Measurements from ENCODE around the gene KDM4B.

KDM4B gene

GRCh38 chr19:5035105-5035761 lies 66.3 kb downstream of the KDM4B start:
- no peak for DNase-seq (ENCODE audit: low read depth)

GRCh38 chr19:5035793-5036697 lies 67.1 kb downstream of the KDM4B start:
- DNase-seq (ENCODE audit: low read depth), result no peak

GRCh38 chr19:5036698-5037563 lies 68.0 kb downstream of the KDM4B start:
- DNase-seq (ENCODE audit: low read depth), result no peak

- DNase-seq (ENCODE audit: low read depth), result no peak
These were observed 69.0 kb downstream of the KDM4B start for GRCh38 chr19:5037936-5038335.

GRCh38 chr19:5038631-5039271 lies 69.8 kb downstream of the KDM4B start:
- DNase-seq (ENCODE audit: low read depth), result no peak

GRCh38 chr19:5039642-5040543 lies 71.0 kb downstream of the KDM4B start:
- DNase-seq (ENCODE audit: low read depth), result no peak

- no peak for DNase-seq (ENCODE audit: low read depth)
These were observed 71.7 kb downstream of the KDM4B start for GRCh38 chr19:5040544-5041167.

- DNase-seq (ENCODE audit: low read depth), result no peak
These were observed 72.4 kb downstream of the KDM4B start for GRCh38 chr19:5041168-5041912.

- no peak for DNase-seq (ENCODE audit: low read depth)
These were observed 72.9 kb downstream of the KDM4B start for GRCh38 chr19:5041913-5042187.

- DNase-seq (ENCODE audit: low read depth), result no peak
These were observed 73.6 kb downstream of the KDM4B start for GRCh38 chr19:5042556-5042955.

GRCh38 chr19:5045029-5045428 lies 76.1 kb downstream of the KDM4B start:
- no peak for DNase-seq (ENCODE audit: low read depth)

GRCh38 chr19:5045956-5046338 lies 77.0 kb downstream of the KDM4B start:
- DNase-seq (ENCODE audit: low read depth), result no peak

- DNase-seq (ENCODE audit: low read depth), result no peak
These were observed 77.6 kb downstream of the KDM4B start for GRCh38 chr19:5046339-5047039.

GRCh38 chr19:5047251-5047935 lies 78.5 kb downstream of the KDM4B start:
- no peak for DNase-seq (ENCODE audit: low read depth)

GRCh38 chr19:5048091-5048726 lies 79.3 kb downstream of the KDM4B start:
- DNase-seq (ENCODE audit: low read depth), result peak; percentile 16

GRCh38 chr19:5048727-5049553 lies 80.0 kb downstream of the KDM4B start:
- DNase-seq (ENCODE audit: low read depth), result no peak

GRCh38 chr19:5049561-5049960 lies 80.6 kb downstream of the KDM4B start:
- DNase-seq (ENCODE audit: low read depth), result no peak
